HG03571 (cell line): ENCODE results near the gene EFCAB6.

Experiments used
- ATAC-seq: cut with Tn5 transposase; IDR thresholded peaks from one replicate; pipeline ENCODE4 v1.9.1; 2021; ENCODE audit not compliant: unreplicated experiment

EFCAB6 gene

DNA sequence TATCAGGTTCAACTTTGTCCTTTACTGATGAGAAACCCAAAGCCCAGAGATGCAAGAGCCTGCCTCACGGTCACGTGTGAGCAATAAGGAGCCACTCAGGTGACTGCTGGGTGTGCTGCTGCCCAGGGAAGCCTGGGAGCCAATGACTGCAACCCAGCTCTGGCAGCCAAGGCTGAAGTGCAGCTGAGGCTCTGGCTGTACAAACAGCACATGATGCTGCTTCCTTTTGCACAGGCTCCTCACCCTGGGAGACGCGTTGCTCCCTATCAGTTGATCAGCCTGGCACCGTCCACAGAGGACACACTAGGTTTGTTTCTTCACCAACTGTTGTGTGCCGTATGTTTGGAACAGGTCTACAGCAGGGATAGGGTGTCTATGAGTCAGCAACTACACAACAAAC lies 168.7 kb downstream of the EFCAB6 start:
- no peak for ATAC-seq

DNA sequence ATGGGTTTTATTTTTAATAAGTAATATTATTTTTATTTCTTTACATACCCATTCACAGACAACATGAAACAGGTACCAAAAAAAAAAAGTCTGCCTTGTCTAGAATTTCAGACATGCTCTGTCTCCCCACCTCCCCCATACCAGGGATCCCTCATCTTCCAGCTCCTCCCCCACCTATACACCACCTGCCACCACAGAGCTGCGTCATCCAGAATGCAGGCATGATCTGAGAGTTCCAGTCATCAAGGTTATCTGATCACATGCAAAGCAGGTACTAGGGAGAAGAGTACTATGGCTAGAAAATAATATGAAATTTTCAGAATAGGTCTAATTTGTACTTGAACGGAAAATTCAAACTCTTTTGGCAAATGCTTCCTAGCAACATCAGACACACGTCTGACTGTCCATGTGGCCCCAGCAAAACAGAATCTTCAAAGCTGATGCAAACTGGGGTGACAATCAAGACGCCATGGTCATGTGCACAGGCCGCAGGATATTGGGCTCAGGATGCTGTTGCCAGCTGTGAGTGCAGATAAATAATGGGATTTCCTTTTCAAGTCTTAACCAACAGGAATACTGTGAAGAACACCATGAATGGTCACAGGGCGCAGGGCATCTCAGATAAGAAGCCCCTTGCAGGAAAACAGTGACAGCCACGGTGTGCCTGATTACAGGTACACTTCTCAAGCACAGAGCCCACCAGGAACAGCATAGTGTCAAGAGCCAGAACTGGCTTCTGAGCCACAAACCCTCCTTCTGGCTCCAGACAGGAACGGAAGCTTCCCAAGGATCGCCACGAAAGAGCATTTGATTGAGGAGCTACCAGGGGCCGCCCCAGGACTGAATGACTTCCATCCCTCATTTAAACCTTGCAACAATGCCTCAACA lies 169.5 kb downstream of the EFCAB6 start:
- no peak for ATAC-seq

DNA sequence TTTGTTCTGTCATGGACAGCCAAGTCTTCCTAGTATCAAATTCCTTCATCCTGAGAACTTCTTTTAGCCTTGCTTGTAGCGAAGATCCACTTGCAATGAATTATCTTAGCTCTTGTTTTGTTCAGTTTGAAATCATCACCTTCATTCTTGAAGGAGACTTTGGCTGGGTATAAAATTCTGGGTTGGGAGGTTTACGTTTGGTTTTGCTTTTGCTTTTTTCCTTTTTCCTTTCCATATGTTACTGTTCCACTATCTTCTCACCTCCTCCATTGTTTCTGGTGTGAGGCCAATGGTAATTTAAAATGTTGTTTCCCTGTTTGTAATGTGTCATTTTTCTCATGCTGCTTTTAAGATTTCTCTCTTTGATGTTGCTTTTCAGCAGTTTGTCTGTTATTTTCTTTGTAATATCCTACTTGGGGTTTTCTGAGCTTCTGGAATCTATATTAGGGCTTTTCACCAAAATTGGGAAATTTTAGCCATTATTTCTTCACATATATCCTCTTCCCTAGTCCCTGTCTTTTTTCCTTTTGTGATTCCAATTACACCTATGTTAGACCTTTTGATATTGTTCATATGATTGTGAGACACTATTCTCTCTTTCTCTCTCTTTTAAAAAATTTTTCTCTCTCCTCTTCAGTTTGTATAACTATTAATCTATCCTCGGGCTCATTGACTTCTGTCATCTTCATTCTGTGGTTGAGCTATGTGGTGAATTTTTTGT lies 172.7 kb downstream of the EFCAB6 start:
- ATAC-seq: no peak

DNA sequence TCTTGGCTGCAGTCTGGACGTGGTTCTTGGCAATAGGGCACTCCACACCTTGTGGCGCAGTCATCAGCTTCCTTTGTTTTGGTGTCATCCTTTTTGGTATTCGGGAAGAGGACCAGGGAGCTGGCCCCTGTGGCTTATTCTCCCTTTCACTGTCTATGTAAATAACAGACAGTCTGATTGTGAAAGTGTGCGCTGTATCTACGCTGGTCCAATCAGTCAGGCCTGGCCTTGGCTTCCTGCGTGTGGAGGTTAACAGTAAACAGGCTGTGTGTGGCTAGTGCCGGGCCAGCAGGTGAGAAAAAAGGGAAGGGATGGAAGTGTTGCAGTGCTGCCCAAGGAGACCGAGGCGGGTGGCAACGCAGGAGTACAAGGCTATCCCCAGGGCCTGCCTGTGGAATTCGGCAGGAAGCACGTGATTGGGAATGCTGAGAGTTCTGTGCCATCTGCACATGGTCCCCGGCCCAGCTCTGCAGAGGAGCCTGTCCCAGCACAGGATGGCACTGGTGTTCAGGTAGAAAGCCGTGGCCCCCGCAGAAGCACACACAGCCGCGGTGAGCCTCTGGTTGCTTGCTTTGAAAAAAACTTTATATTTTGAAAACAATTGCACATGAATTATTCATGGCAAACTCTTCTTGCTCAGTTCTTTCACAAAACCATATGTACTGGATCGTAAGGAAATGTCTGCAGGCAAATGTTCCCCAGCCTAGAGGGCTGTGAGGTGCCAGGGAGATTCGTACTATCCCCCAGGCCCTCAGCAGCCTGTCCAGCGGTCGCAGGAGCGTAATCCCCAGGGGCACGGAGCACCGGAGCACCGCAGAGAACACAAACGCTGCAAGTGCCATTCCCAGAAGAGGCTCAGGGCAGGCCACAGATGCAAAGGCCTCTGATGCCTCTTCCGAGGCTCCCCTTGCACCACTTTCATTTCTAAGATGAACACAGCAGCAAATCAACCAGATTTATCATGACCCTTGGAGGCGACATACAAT lies 174.5 kb downstream of the EFCAB6 start:
- ATAC-seq: no peak

DNA sequence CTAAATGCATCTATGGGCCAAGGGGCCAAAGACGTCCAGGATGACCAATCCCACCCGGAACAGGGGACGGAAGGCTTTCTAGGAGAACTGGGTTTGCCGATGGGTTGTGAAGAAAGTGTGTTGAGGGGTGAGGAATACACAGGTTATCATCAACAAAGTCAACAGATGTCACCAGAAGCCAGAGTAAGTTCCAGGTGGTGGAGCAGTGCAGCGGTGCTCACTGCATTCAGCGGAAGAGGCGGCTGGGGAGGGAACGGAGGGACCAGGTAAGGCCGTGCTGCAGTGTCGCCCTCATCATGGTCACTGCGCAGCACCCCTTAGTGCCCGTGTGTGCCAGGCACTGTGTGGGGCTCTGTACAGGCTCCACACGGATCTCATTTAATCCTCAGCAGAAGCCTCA lies 176.0 kb downstream of the EFCAB6 start:
- no peak for ATAC-seq

DNA sequence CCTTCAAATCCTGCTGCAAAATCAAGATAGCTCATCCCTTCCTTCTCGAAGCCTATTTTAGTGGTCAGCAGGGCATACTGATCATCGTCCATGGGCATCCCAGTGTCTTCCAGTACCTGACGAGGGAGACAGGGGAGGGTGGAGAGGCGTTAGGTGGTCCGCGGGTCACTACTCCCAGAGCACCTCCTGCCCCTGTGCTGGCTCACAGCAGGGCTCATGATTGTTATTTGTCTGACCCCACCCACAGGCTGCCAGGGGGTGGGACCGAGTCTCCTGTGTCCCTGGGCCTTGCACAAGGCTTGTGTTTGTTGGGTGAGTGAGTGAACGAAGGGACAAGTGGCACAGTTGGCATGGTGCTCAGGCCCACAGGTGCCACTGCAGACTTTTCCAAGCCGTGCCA lies 177.0 kb downstream of the EFCAB6 start:
- no peak for ATAC-seq

DNA sequence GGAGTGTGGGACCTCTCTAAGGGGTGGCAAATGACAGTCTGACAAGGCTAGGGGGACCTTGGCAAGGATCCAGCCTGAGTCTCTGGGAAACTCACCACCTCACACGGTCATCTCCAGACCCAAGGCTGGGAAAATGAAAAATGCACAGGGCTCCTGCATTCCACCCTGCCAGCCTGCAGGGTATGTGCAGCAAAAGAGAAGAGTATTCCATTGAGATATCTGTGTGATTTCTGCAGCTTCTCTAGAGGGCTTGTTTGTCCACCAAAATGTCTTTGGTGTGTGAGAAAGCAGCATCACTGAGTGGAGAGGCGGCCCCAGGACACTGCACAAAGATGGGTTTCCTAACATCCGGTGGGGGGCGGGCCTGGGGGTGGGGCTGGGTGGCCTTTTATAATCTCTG lies 177.8 kb downstream of the EFCAB6 start:
- no peak for ATAC-seq

DNA sequence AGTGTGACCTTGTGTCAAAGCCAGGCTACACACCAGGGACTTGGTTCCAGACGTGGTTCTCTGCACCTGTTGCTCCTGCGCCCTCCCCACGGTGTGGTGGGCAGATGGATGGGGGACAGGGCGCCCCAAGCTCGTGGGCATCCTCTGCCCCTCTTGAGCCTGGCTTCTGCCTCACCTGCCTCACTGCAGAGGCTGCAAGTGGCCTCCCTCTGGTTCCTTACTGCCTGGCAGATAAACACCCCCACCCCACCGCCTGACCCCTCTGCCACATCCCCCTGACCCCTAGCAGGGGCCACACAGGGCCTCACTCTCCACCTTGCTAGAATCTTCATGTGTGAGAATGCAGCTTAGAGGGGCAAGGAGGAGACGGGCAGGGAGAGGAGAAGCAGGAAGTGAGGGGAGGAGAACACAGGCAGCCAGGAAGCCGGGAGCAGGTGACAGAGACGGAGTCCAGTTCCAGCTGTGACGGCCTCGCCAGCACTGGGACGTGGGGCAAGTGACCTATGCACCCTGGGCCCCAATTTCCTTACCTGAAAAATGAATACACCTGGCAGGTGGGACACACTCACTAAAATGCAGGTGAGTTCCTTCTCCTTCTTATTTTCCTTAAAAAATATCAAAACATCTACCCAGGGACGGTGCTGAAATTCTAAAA lies 178.3 kb downstream of the EFCAB6 start:
- ATAC-seq: no peak

DNA sequence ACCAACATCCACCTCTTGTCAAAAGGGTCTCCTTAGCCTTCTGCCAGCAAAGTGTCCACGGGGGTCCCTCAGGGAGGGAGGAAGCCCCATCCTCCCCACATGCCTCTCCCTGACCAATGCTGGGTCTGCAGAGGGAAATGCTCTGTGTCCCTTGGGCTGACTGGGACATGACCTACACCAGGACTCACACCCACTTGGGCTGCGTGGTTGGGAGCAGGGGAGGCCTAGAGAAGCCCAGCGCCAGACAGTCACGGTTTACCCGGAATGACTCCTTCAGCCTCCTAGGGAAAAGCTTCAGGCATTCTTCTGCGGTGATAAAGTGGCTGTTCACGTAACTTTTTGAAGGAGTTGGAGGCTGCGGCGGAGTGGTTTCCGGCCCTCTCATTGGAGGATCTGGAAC lies 180.3 kb downstream of the EFCAB6 start:
- no peak for ATAC-seq

DNA sequence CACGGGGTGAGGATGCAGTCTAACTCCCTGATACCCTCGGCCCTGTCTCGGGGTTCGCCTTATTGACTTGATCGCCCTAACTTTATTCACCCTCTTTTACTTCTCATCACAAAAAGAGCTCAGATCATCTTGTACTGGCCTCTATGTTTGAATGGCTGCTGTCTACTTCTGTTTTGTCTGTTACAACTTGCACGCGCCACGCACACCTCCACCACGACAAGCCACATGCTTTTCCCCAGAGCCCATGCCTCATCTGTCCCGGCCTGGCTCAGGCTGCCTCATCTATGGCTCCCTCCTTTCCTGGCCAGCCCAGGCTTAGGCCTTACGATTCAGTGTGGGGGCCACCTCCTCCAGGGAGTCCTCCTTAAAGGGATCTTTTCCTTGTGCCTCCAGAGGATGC lies 180.9 kb downstream of the EFCAB6 start:
- no peak for ATAC-seq

DNA sequence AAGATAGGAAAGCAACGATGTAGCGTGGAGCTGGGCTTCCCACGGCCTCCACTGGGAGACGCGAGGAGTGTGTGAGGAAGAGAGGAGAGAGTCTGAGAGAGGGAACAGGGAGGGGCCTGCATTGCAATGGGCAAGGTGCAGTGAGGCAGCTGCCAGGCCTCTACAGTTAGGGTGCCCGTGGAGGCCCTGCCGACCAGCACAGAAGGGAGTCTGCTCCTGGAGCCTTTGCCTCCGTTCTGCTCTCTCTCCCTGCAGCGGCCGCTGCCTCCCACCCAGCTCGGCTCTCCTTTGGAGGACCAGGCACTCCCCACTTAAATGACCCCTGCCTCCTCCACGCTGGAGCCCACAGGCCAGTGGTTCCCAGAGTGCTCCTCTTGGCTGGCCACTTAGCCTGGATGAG lies 181.7 kb downstream of the EFCAB6 start:
- no peak for ATAC-seq

DNA sequence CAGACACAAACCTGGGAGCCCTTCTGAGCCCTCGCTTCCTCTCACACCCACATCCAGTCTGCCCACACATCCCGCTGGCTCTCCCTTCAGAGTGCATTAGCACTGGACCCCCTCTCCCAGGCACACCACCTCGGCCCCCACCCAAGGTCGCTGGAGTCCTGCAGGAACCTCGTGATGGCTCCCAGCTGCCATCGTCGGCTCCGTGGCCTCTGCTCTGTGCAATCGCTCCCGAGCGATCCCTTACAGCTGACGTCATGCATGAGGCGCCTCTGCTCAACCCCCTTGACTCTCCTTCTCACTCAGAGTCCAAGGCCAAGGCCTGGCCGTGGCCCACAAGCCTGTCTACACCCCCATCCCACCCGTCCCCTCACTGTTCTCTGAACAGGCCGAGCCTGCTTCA lies 183.9 kb downstream of the EFCAB6 start:
- no peak for ATAC-seq

DNA sequence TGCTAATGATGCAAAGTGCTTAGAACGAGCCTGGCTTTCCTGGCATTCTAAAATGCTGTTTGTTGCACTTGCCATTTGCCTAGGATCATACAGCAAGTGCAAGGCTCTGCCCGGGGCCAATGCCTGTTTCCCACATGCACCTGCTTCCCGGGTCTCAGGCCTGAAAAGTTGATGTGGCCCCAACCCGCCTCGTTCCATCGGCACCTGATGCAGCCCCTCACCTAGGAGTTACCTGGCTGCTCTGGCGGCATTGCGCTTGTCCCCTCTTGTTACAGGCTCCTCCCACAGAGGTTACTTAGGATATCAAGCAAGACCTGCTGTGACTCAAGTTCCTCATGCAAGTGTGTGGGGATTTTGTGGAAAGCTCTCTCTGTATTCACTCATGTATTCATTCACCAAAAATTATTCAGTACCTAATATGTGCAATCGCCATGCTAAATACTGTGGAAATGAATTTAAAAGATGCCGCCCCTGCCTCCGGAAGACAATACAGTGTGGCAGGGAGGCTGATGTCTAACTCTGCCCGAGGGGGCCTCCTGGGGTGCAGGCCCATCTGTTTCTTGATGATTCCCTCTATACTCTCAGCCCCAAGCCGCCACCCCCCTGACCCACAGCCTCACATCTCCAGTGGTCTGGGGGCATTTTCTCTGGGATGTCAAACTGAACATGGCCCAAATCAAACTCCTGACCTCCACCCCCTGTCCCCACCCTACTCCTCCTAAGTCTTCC lies 184.5 kb downstream of the EFCAB6 start:
- no peak for ATAC-seq

DNA sequence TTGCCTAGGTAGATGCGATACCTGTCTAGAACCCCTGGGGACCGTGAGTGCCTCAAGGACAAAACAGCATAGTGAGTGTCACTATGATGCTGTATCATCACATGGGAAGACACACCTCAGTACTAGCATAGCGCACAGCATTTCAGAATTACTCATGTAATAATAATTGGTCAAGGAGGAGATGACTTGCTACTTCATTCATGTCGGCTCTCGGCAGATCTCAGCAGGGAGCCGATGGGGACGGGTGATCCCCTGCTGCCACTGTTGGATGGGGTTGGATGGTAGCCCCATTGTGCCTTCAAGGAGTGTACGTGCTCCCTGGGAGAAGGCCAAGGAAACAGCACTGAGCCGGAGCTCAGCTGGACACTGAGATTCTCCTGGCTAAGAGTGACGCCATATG lies 186.9 kb downstream of the EFCAB6 start:
- ATAC-seq: no peak

DNA sequence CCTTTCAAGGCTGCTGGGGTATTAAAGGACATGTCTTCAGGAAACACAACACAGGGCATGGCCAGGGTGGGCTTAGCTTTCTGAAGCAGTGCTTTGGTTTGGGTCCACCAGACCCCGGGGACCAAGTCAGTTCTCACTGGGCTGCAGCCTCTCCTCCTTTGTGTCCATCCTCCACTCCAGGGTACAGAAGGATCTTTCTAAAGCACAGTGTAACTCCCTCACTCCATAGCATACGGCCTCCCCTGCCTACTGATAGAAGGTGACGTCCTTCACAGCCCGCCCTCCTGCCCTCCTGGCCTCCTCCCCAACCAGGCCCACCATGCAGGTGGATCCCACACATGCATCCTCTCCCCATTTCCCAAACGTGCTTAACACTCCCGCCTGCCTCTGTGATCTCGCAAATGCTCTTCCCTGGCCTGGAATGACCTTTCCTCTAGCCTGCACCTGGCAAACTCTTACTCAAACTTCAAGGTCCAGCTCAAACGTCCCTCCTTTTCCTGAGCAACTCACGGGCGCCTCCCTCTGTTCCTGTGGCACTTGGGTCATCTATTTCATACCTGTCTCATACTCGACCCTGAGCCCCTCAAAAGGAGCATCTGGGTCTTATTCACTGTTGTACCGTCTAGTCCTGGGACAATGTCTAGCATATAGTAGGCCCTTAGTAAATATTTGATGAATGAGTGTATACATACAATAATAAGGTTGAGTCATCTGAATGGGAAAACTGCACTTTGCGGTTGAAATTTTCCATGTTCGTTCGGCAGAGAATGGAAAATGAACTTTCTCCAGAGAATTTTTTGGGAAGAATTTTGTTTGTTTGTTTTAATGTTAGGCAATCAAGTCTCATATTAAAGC lies 187.7 kb downstream of the EFCAB6 start:
- no peak for ATAC-seq

DNA sequence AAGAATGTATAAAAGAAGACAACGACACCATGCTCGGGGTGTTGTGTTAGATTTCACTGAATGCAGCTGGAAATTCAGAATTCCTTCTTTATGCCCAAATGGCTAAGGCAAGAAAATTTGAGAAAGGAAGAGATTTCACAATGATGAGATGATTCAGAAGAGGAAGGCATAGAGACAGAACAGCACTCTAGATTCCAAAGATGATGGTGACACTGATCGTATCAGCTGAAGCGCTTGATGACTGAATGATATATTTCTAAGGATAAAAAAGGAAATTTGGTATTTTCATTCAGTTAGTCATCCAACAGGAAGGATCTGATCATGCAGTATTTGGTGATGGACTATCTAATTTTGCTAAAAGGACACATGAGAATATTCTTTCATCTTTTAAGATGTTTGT lies 189.2 kb downstream of the EFCAB6 start:
- no peak for ATAC-seq

DNA sequence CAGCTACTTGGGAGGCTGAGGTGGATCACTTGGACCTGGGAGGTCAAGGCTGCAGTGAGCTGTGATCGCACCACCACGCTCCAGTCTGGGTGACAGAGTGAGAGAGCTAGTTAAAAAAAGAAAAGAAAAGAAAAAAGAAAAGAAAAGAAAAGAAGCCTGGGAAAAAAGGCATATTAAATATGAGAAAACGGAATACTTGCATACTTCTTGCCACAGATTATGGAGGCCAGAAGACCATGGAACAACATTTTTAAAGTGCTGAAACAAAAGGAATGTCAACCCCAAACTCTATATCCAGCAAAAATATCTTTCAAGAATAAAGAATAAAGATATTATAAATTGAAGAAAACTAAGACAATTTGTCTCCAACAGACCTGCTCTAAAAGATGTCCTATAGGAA lies 191.9 kb downstream of the EFCAB6 start:
- no peak for ATAC-seq

DNA sequence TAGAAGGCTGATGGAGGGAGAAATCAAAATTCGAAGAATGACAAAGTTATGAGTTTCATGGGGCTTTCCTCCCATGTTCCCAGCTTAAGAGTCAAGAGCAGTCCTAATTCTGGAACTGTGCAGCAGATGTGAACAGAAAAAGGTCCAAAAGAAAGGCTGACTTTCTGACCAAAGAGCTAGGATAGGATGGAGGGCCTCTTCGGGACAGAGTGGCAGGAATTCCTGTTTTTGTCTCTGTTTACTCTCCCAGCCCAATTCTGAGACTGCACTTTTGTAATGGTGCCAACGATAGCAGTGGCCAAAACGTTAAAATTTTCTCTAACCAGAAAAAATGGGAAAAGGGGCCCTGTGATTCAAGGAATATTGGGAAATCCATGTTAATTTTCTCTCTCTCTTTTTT lies 193.6 kb downstream of the EFCAB6 start:
- ATAC-seq: no peak

DNA sequence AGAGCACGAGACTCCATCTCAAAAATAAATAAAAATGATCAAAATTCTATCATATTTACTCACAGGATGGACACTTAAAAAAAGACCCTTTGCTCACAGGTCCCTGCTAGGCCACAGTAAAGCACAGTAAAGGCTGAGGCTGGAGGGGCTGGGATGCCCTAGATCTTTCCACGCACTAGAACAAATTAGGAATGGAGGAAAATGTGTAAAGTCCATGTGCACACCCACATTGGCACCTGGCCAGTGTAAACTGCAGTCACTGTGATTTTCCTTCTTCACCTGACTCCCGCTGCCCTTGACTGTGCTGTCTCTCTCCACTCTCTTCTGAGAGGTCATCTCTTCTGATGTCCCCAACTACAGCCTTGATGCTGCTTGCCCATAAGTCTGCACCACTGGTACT lies 195.5 kb downstream of the EFCAB6 start:
- no peak for ATAC-seq
